ENCODE data around the gene FLACC1.
"Not testable (repeated sequence)": the region's sequence is repeated elsewhere in the genome, so short reads cannot be mapped to it uniquely, and the experiment has no call there.

The FLACC1 gene

GRCh38 chr2:201357221-201357620, at the start of gene FLACC1:
FLACC1 (minus strand) TSS chr2:201357345; CDS start chr2:201351404, 5,941 bp downstream.
- DNase-seq (ENCODE audit: low read depth in 2 of 2), result no peak

- DNase-seq (ENCODE audit: low read depth in 2 of 2), result no peak
These were observed 49.0 kb upstream of the FLACC1 start for GRCh38 chr2:201406077-201406662.

- DNase-seq (ENCODE audit: low read depth in 2 of 2), result no peak
These were observed 47.6 kb upstream of the FLACC1 start for GRCh38 chr2:201404699-201405280.

- no peak for DNase-seq (ENCODE audit: low read depth in 2 of 2)
These were observed 46.7 kb upstream of the FLACC1 start for GRCh38 chr2:201403880-201404279.

GRCh38 chr2:201402651-201403562, 45.8 kb upstream of the FLACC1 start:
- no peak for DNase-seq (ENCODE audit: low read depth in 2 of 2)

GRCh38 chr2:201401815-201402214, 44.7 kb upstream of the FLACC1 start:
- no peak for DNase-seq (ENCODE audit: low read depth in 2 of 2)

GRCh38 chr2:201396595-201396994, 39.5 kb upstream of the FLACC1 start:
- DNase-seq (ENCODE audit: low read depth in 2 of 2), result no peak

GRCh38 chr2:201383136-201383535, 26.0 kb upstream of the FLACC1 start:
- no peak for DNase-seq (ENCODE audit: low read depth in 2 of 2)

GRCh38 chr2:201378496-201379397, 21.6 kb upstream of the FLACC1 start:
- DNase-seq (ENCODE audit: low read depth in 2 of 2), result no peak

- no peak for DNase-seq (ENCODE audit: low read depth in 2 of 2)
These were observed 20.1 kb upstream of the FLACC1 start for GRCh38 chr2:201377218-201377617.

- no peak for DNase-seq (ENCODE audit: low read depth in 2 of 2)
These were observed 12.6 kb upstream of the FLACC1 start for GRCh38 chr2:201369775-201370174.

- DNase-seq (ENCODE audit: low read depth in 2 of 2), result not testable (repeated sequence)
These were observed 12.2 kb upstream of the FLACC1 start for GRCh38 chr2:201369318-201369717.

- DNase-seq (ENCODE audit: low read depth in 2 of 2), result no peak
These were observed 9.0 kb upstream of the FLACC1 start for GRCh38 chr2:201366146-201366545.

GRCh38 chr2:201363857-201364560, 6.9 kb upstream of the FLACC1 start:
- DNase-seq (ENCODE audit: low read depth in 2 of 2), result peak in 1 of 2 donors; percentile 16

- no peak for DNase-seq (ENCODE audit: low read depth in 2 of 2)
These were observed 5.3 kb upstream of the FLACC1 start for GRCh38 chr2:201362396-201362795.

- no peak for DNase-seq (ENCODE audit: low read depth in 2 of 2)
These were observed 4.1 kb upstream of the FLACC1 start for GRCh38 chr2:201361078-201361733.

GRCh38 chr2:201360256-201360655, 3.1 kb upstream of the FLACC1 start:
- no peak for DNase-seq (ENCODE audit: low read depth in 2 of 2)

- peak; percentile 26 to 40 for DNase-seq (ENCODE audit: low read depth in 2 of 2)
These were observed 1.5 kb upstream of the FLACC1 start for GRCh38 chr2:201358684-201359083.

- no peak for DNase-seq (ENCODE audit: low read depth in 2 of 2)
These were observed 4.0 kb downstream of the FLACC1 start for GRCh38 chr2:201353116-201353515.

- DNase-seq (ENCODE audit: low read depth in 2 of 2), result no peak
These were observed 6.3 kb downstream of the FLACC1 start for GRCh38 chr2:201350879-201351278.

- DNase-seq (ENCODE audit: low read depth in 2 of 2), result no peak
These were observed 7.5 kb downstream of the FLACC1 start for GRCh38 chr2:201349601-201350000.

Measured in stimulated activated CD4-positive, alpha-beta T cell treated with anti-CD3 and anti-CD28 coated beads, Interleukin-15, amount 100 ng/mL, for 48 hours (primary cell).